HepG2 (cell line): ENCODE results near the gene GBP4. TPM values are rescaled to one million over a fixed set of nuclear protein-coding genes. Genes with fewer than 3 reads are reported as not detected.

Experiments
- ATAC-seq: fragments of 200-7000 bp; cut with Tn5 transposase; 3 replicates; pipeline ENCODE4 v1.9.1; 2020; ENCODE audit warnings: mild to moderate bottlenecking, moderate library complexity
- BruUV-seq: library from RNA; stranded (reverse); fragments of 400-500 nt; replicated peaks from 2 replicates; lab custom pipeline; 2021; lab: Mats Ljungman, UMichigan
- CTCF ChIA-PET: fragments of 300-600 bp; formaldehyde crosslinking; extraction: SDS; loops from one replicate; lab custom pipeline; 2021; ENCODE audit warnings: low total read pairs, inconsistent platforms, low intra/inter-chr PET ratio; lab: Yijun Ruan, JAX
- POLR2A ChIA-PET: fragments of 350-600 bp; sonication (Branson Sonifier 250); formaldehyde crosslinking; loops from one replicate; lab custom pipeline; 2020; ENCODE audit warnings: antibody characterized with exemption, inconsistent platforms; lab: Yijun Ruan, JAX
- DNase-seq: peaks from one replicate; pipeline ENCODE4 v3.0.0-alpha.2; 2015; ENCODE audit warnings: low spot score
- FAIRE-seq: peaks from 3 replicates; lab custom pipeline; 2011; peaks lifted over from hg19 to GRCh38; lab: Jason Lieb, UNC
- H2AFZ ChIP-seq: one replicate; pipeline ENCODE4 v1.6.1; 2011; ENCODE audit warnings: low read length, inconsistent platforms
- H3K27ac ChIP-seq: fragments of 300-600 bp; 3 replicates; pipeline ENCODE4 v1.8.0; 2011; ENCODE audit warnings: mixed run types, mild to moderate bottlenecking, mixed read lengths, low read length, inconsistent platforms; ENCODE audit not compliant: insufficient read depth; ENCODE audit errors: extremely low read length
- H3K27me3 ChIP-seq, 2 experiments: fragments of 200-600 bp in 1 of 2; 2 replicates in 1 of 2; 3 replicates in 1 of 2; pipeline versions ENCODE4 v1.6.0 to v1.8.0; 2011; ENCODE audit warnings: low read length in 2 of 2, mild to moderate bottlenecking in 2 of 2, moderate library complexity in 2 of 2, inconsistent platforms in 1 of 2; ENCODE audit not compliant: insufficient read depth in 2 of 2, control insufficient read depth in 1 of 2
- H3K36me3 ChIP-seq, 2 experiments: fragments of 200-600 bp in 1 of 2; replicated peaks in 1 of 2; 2 replicates in 1 of 2; 3 replicates in 1 of 2; pipeline versions ENCODE4 v1.5.1 to v1.8.0; 2011; ENCODE audit warnings: low read length in 2 of 2, inconsistent platforms in 1 of 2; ENCODE audit not compliant: insufficient read depth in 2 of 2, control insufficient read depth in 1 of 2
- H3K4me1 ChIP-seq: 2 replicates; pipeline ENCODE4 v1.5.1; 2012; ENCODE audit warnings: low read length, inconsistent platforms; ENCODE audit not compliant: insufficient read depth
- H3K4me2 ChIP-seq: 2 replicates; pipeline ENCODE4 v1.6.0; 2011; ENCODE audit warnings: low read depth, low read length, inconsistent platforms
- H3K4me3 ChIP-seq, 3 experiments: fragments of 200-600 bp in 1 of 3; sonication (generic), shearing (Covaris generic) in 1 of 3; replicated peaks in 1 of 3; 2 replicates each; pipeline ENCODE4 v1.5.1; 2011 to 2016; ENCODE audit warnings: low read length in 3 of 3, inconsistent platforms in 2 of 3, low read depth in 2 of 3, mild to moderate bottlenecking in 2 of 3, control low read depth in 1 of 3, mixed read lengths in 1 of 3; ENCODE audit not compliant: insufficient read depth in 1 of 3
- H3K79me2 ChIP-seq: one replicate; pipeline ENCODE4 v1.6.1; 2011; ENCODE audit warnings: low read length, inconsistent platforms; ENCODE audit not compliant: insufficient read depth
- H3K9ac ChIP-seq: 2 replicates; pipeline ENCODE4 v1.6.0; 2011; ENCODE audit warnings: mild to moderate bottlenecking, low read depth, low read length, inconsistent platforms; ENCODE audit not compliant: insufficient read depth
- H3K9me3 ChIP-seq: 2 replicates; pipeline ENCODE4 v1.5.1; 2012; ENCODE audit warnings: mild to moderate bottlenecking, low read length
- H4K20me1 ChIP-seq: 2 replicates; pipeline ENCODE4 v1.6.0; 2011; ENCODE audit warnings: inconsistent platforms, mild to moderate bottlenecking, low read length, moderate library complexity; ENCODE audit not compliant: insufficient read depth
- MAFF ChIP-seq: IDR thresholded peaks from 2 replicates; pipeline ENCODE4 v1.6.1; 2011; ENCODE audit warnings: low read depth, low read length, improper control_type of control experiment
- MEIS2 ChIP-seq: sonication (generic); formaldehyde crosslinking; IDR thresholded peaks from 2 replicates; pipeline ENCODE4 v1.9.0; 2021; ENCODE audit warnings: mild to moderate bottlenecking, missing genetic modification reagents
- NFYB ChIP-seq: sonication (generic); formaldehyde crosslinking; IDR thresholded peaks from 2 replicates; pipeline ENCODE4 v1.4.0; 2020; ENCODE audit warnings: missing genetic modification reagents
- SSRP1 ChIP-seq: IDR thresholded peaks from 2 replicates; pipeline ENCODE4 v1.6.1; 2016; ENCODE audit warnings: control low read depth
- TGIF2 ChIP-seq: IDR thresholded peaks from 2 replicates; pipeline ENCODE4 v1.6.1; 2016; ENCODE audit warnings: control low read depth, missing compliant biosample characterization
- ZNF18 ChIP-seq: sonication (generic); formaldehyde crosslinking; IDR thresholded peaks from 2 replicates; pipeline ENCODE4 v1.8.0; 2022; ENCODE audit warnings: mild to moderate bottlenecking, missing genetic modification reagents; ENCODE audit not compliant: insufficient replicate concordance
- ZNF407 ChIP-seq: sonication (generic); formaldehyde crosslinking; IDR thresholded peaks from one replicate; pipeline ENCODE4 v1.5.1; 2020; ENCODE audit warnings: mild to moderate bottlenecking, missing genetic modification reagents; ENCODE audit errors: not compliant biosample characterization
- ZNF589 ChIP-seq: sonication (generic); formaldehyde crosslinking; conservative IDR thresholded peaks from 2 replicates; pipeline ENCODE4 v1.8.0; 2022; ENCODE audit warnings: mild to moderate bottlenecking, moderate library complexity, missing genetic modification reagents
- ZSCAN12 ChIP-seq: sonication (generic); formaldehyde crosslinking; IDR thresholded peaks from 2 replicates; pipeline ENCODE4 v1.9.0; 2021; ENCODE audit warnings: mild to moderate bottlenecking, missing genetic modification reagents
- WGBS: methylation state at CpG from one replicate; pipeline ENCODE4 v1.1.6; 2017; ENCODE audit warnings: low lambda C conversion rate; 5-methylcytosine and 5-hydroxymethylcytosine counted together
- in situ Hi-C: cut with HindIII; loops from 2 replicates; pipeline ENCODE4 v1.10.0; 2017; ENCODE audit warnings: low pct_unique_long_range_greater_than_20kb; ENCODE audit not compliant: extremely low pct_ligation_motif_present
- intact Hi-C: fragments of 100-400 bp; cut with micrococcal nuclease; formaldehyde crosslinking; loops from one replicate; pipeline ENCODE4 v1.10.0; 2022; ENCODE audit not compliant: unreplicated experiment
- polyA plus RNA-seq, 8 experiments: library from polyadenylated mRNA; depleted of rRNA in 3 of 8; stranded (reverse) in 7 of 8; unstranded in 1 of 8; fragments of >200 nt; fragmentation: Illumina TruSeq in 4 of 8; extraction: Trizol in 4 of 8; gene quantifications; 2 replicates each; pipeline versions ENCODE4 v1.2.1 to v1.2.3, GENCODE V29; 2011 to 2016; ENCODE audit warnings: low read depth in 4 of 8, missing spikeins in 1 of 8, mixed read lengths in 1 of 8; ENCODE audit not compliant: insufficient read depth in 1 of 8
- total RNA-seq, 5 experiments: library from RNA; depleted of rRNA; stranded (reverse); fragments of >200 nt; fragmentation: Illumina TruSeq; extraction: Trizol; gene quantifications; 2 replicates each; pipeline ENCODE4 v1.2.3, GENCODE V29; 2016; ENCODE audit warnings: low read depth in 1 of 5
- TF ChIP-seq, protein P1 (sequence below): sonication (generic); formaldehyde crosslinking; conservative IDR thresholded peaks from 2 replicates; pipeline ENCODE4 v1.8.0; 2022; ENCODE audit warnings: mild to moderate bottlenecking, moderate library complexity, missing genetic modification reagents

Gene GBP4
- total and polyA plus RNA-seq, 2 of the 13 experiments (the other 11 are each of a cell fraction or from before 2014, with no cell fraction given): not detected

DNA sequence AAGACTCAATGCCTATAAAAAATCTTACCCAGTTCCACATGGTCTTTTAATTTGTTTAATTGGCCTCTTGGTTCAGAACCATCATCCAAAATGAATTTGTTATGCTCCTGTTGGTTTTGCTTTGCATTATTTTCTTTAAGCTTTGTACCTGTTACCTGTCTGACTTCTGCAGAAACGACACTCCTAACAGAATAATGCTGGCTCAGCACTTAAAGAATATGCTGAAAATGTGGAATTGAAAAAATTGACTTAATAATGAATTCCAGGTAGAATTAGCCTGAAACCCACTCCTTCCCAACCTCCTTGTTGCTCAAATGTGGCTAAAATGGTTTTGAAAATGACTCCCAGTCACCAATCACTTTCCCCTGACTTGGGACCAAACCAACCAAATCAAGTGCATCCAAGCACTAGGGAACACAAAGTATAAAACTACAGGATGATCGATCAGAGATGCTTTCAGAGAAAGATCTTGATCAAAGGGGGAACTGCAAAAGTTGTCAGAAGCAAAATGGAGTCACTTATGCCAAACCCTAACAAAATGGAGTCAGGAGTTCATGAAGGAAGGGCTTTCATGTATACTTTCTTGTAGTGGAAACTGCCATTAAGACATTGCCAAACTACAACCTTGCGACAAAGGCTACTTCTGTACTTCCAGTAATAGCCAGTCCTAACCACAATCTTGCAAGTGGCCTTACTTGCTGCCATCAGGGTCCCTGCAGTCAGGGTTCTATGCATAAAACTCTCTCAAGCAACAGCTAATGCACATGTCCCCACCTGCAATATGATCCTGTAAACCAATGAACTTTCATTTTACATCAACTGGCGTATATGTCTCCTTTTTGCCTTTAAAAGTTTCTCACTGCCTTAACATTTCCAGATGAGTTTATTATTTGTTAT is 28.3 kb downstream of the GBP4 start (continued):
- TF ChIP-seq ZNF18 (CRISPR knock-in tag) (no peak), MAFF (peak; percentile 96), NFYB (CRISPR knock-in tag) (no peak), SSRP1 (CRISPR knock-in tag) (no peak), ZSCAN12 (CRISPR knock-in tag) (no peak), ZNF589 (no peak), MEIS2 (no peak)
- TF ChIP-seq, protein P1, sequence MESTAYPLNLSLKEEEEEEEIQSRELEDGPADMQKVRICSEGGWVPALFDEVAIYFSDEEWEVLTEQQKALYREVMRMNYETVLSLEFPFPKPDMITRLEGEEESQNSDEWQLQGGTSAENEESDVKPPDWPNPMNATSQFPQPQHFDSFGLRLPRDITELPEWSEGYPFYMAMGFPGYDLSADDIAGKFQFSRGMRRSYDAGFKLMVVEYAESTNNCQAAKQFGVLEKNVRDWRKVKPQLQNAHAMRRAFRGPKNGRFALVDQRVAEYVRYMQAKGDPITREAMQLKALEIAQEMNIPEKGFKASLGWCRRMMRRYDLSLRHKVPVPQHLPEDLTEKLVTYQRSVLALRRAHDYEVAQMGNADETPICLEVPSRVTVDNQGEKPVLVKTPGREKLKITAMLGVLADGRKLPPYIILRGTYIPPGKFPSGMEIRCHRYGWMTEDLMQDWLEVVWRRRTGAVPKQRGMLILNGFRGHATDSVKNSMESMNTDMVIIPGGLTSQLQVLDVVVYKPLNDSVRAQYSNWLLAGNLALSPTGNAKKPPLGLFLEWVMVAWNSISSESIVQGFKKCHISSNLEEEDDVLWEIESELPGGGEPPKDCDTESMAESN (CRISPR knock-in tag): no peak

GRCh38 chr1:89169166-89169565 is 29.6 kb downstream of the GBP4 start:
- intact Hi-C loops: no loop called here
- no peak overlapping the region for H3K4me2 ChIP-seq
- TF ChIP-seq ZNF407 (CRISPR knock-in tag): no peak
- no peak for TF ChIP-seq TGIF2 (CRISPR knock-in tag)
- H3K4me1 ChIP-seq: no peaks in the 10 kb centered on the region
- H3K36me3 ChIP-seq: no peaks in the 10 kb centered on the region
- WGBS: 1% methylated on average over 2 of the region's 2 CpGs
- CTCF ChIA-PET: no interaction called here
- no peak overlapping the region for H2AFZ ChIP-seq
- DNase-seq (no peak), ATAC-seq (no peak), FAIRE-seq (no peak)
- H3K4me3 ChIP-seq: no peak overlapping the region
- no peaks in the 10 kb centered on the region for H4K20me1 ChIP-seq
- POLR2A ChIA-PET: no interaction called here
- no peak overlapping the region for H3K9ac ChIP-seq
- no peaks in the 10 kb centered on the region for H3K79me2 ChIP-seq
- BruUV-seq: no TSS peak
- in situ Hi-C loops: no loop called here
- no peaks in the 10 kb centered on the region for H3K9me3 ChIP-seq
- no peak overlapping the region for H3K27ac ChIP-seq
- no peaks in the 10 kb centered on the region for H3K27me3 ChIP-seq
